H9 (cell line): ENCODE measurements around the gene ACYP2. TPM values are rescaled to one million over a fixed set of nuclear protein-coding genes. Genes with fewer than 3 reads are reported as not detected.

ENCODE experiments used
- DNase-seq: peaks from one replicate; pipeline ENCODE4 v3.0.0-alpha.2; 2017
- H2AFZ ChIP-seq: one replicate; pipeline ENCODE4 v1.6.1; 2013; ENCODE audit warnings: mild to moderate bottlenecking, low read length, control low read depth, moderate library complexity
- H2AK5ac ChIP-seq: 2 replicates; pipeline ENCODE4 v1.6.1; 2013; ENCODE audit warnings: low read length, control low read depth, mixed read lengths; ENCODE audit not compliant: insufficient read length
- H2BK120ac ChIP-seq: one replicate; pipeline ENCODE4 v1.6.1; 2013; ENCODE audit warnings: low read depth, mild to moderate bottlenecking, low read length, control low read depth, inconsistent platforms; ENCODE audit not compliant: poor library complexity, severe bottlenecking
- H2BK12ac ChIP-seq: 2 replicates; pipeline ENCODE4 v1.6.1; 2013; ENCODE audit warnings: low read length, control low read depth, mixed read lengths, low read depth; ENCODE audit not compliant: insufficient read length
- H2BK15ac ChIP-seq: 2 replicates; pipeline ENCODE4 v1.6.1; 2013; ENCODE audit warnings: low read depth, low read length, control low read depth
- H2BK20ac ChIP-seq: one replicate; pipeline ENCODE4 v1.6.1; 2013; ENCODE audit warnings: low read depth, mild to moderate bottlenecking, low read length, control low read depth, inconsistent platforms; ENCODE audit not compliant: poor library complexity, severe bottlenecking
- H2BK5ac ChIP-seq: 2 replicates; pipeline ENCODE4 v1.6.1; 2013; ENCODE audit warnings: low read length, control low read depth, mixed read lengths; ENCODE audit not compliant: insufficient read length
- H3K14ac ChIP-seq: 2 replicates; pipeline ENCODE4 v1.6.1; 2013; ENCODE audit warnings: low read length, control low read depth; ENCODE audit not compliant: insufficient read depth
- H3K18ac ChIP-seq: 2 replicates; pipeline ENCODE4 v1.6.1; 2013; ENCODE audit warnings: low read depth, mild to moderate bottlenecking, mixed read lengths, low read length, control low read depth; ENCODE audit not compliant: insufficient read length
- H3K23ac ChIP-seq: 2 replicates; pipeline ENCODE4 v1.6.1; 2013; ENCODE audit warnings: low read length, control low read depth, mixed read lengths, low read depth; ENCODE audit not compliant: insufficient read length
- H3K23me2 ChIP-seq: 2 replicates; pipeline ENCODE4 v1.6.1; 2013; ENCODE audit warnings: low read depth, mild to moderate bottlenecking, mixed read lengths, low read length, control low read depth; ENCODE audit not compliant: insufficient read length, poor library complexity, severe bottlenecking
- H3K27ac ChIP-seq: 2 replicates; pipeline ENCODE4 v1.5.1; 2013; ENCODE audit warnings: low read length, control low read depth, mixed read lengths, low read depth; ENCODE audit not compliant: insufficient read length
- H3K27me3 ChIP-seq: 2 replicates; pipeline ENCODE4 v1.6.1; 2013; ENCODE audit warnings: low read length, control low read depth, inconsistent platforms; ENCODE audit not compliant: insufficient read depth
- H3K4ac ChIP-seq: 2 replicates; pipeline ENCODE4 v1.6.1; 2013; ENCODE audit warnings: low read depth, mild to moderate bottlenecking, control low read depth, inconsistent platforms, low read length, moderate library complexity
- H3K4me1 ChIP-seq: 2 replicates; pipeline ENCODE4 v1.6.1; 2013; ENCODE audit warnings: low read length, control low read depth, inconsistent platforms; ENCODE audit not compliant: insufficient read depth
- H3K4me2 ChIP-seq: 2 replicates; pipeline ENCODE4 v1.6.1; 2013; ENCODE audit warnings: low read length, control low read depth, mixed read lengths; ENCODE audit not compliant: insufficient read length, insufficient read depth
- H3K56ac ChIP-seq: 2 replicates; pipeline ENCODE4 v1.6.1; 2013; ENCODE audit warnings: low read depth, mild to moderate bottlenecking, mixed read lengths, low read length, control low read depth; ENCODE audit not compliant: insufficient read length
- H3K79me1 ChIP-seq: 2 replicates; pipeline ENCODE4 v1.6.1; 2013; ENCODE audit warnings: low read depth, mild to moderate bottlenecking, moderate library complexity, low read length, control low read depth, inconsistent platforms; ENCODE audit not compliant: insufficient read depth, poor library complexity, severe bottlenecking
- H3K79me2 ChIP-seq: 2 replicates; pipeline ENCODE4 v1.6.1; 2013; ENCODE audit warnings: low read length, control low read depth, inconsistent platforms; ENCODE audit not compliant: insufficient read depth
- H3K9ac ChIP-seq: 2 replicates; pipeline ENCODE4 v1.6.1; 2013; ENCODE audit warnings: low read length, control low read depth, mixed read lengths; ENCODE audit not compliant: insufficient read length; ENCODE audit errors: extremely low read depth
- H3K9me3 ChIP-seq: one replicate; pipeline ENCODE4 v1.6.1; 2013; ENCODE audit warnings: low read depth, low read length, inconsistent platforms; ENCODE audit not compliant: control insufficient read depth
- H3T11ph ChIP-seq: one replicate; pipeline ENCODE4 v1.6.1; 2013; ENCODE audit warnings: mild to moderate bottlenecking, low read length, control low read depth, inconsistent platforms
- H4K20me1 ChIP-seq: one replicate; pipeline ENCODE4 v1.6.1; 2013; ENCODE audit not compliant: control insufficient read depth, insufficient read length, insufficient read depth
- H4K5ac ChIP-seq: 2 replicates; pipeline ENCODE4 v1.6.1; 2013; ENCODE audit warnings: low read depth, mild to moderate bottlenecking, mixed read lengths, low read length, control low read depth; ENCODE audit not compliant: insufficient read length
- H4K8ac ChIP-seq: replicated peaks from 2 replicates; pipeline ENCODE4 v1.6.1; 2013; ENCODE audit warnings: low read length, control low read depth, mixed read lengths, low read depth; ENCODE audit not compliant: insufficient read length
- H4K91ac ChIP-seq: 2 replicates; pipeline ENCODE4 v1.6.1; 2013; ENCODE audit warnings: low read depth, mild to moderate bottlenecking, moderate library complexity, mixed read lengths, low read length, control low read depth; ENCODE audit not compliant: insufficient read length
- H3K27ac Mint-ChIP-seq, 3 experiments: 2 replicates in 2 of 3; 3 replicates in 1 of 3; pipeline ENCODE4 v1.8.0; 2020 to 2021; ENCODE audit warnings: mixed read lengths in 3 of 3, mild to moderate bottlenecking in 1 of 3, moderate library complexity in 1 of 3
- H3K27me3 Mint-ChIP-seq: 2 replicates; pipeline ENCODE4 v1.8.0; 2021; ENCODE audit warnings: low read depth, mild to moderate bottlenecking, moderate library complexity, mixed read lengths
- H3K36me3 Mint-ChIP-seq, 3 experiments: 2 replicates in 2 of 3; 3 replicates in 1 of 3; pipeline ENCODE4 v1.8.0; 2020 to 2021; ENCODE audit warnings: low read depth in 3 of 3, mixed read lengths in 3 of 3; ENCODE audit not compliant: insufficient read depth in 1 of 3
- H3K4me1 Mint-ChIP-seq, 2 experiments: 2 replicates each; pipeline ENCODE4 v1.8.0; 2020; ENCODE audit warnings: mixed read lengths in 2 of 2
- H3K4me3 Mint-ChIP-seq, 2 experiments: 2 replicates in 1 of 2; 3 replicates in 1 of 2; pipeline ENCODE4 v1.8.0; 2020 to 2021; ENCODE audit warnings: mild to moderate bottlenecking in 2 of 2, mixed read lengths in 2 of 2, moderate library complexity in 1 of 2
- H3K9me3 Mint-ChIP-seq, 2 experiments: 2 replicates in 1 of 2; 3 replicates in 1 of 2; pipeline ENCODE4 v1.8.0; 2020; ENCODE audit warnings: mild to moderate bottlenecking in 2 of 2, mixed read lengths in 2 of 2, moderate library complexity in 1 of 2
- WGBS: extraction: QIAGEN DNeasy Blood & Tissue Kit; methylation state at CpG from one replicate; pipeline ENCODE4 v1.1.7; 2013; ENCODE audit warnings: missing lambda C conversion rate, low lambda C conversion rate, mixed read lengths; ENCODE audit not compliant: insufficient read length; ENCODE audit errors: extremely low coverage; 5-methylcytosine and 5-hydroxymethylcytosine counted together
- total RNA-seq: library from RNA; stranded (reverse); gene quantifications from 2 replicates; pipeline ENCODE4 v1.2.1, GENCODE V29; 2021
- TF ChIP-seq, protein P1 (sequence below): fragments of 200-600 bp; sonication (generic); conservative IDR thresholded peaks from 3 replicates; pipeline ENCODE4 v1.8.0; 2021; ENCODE audit warnings: antibody characterized with exemption, mild to moderate bottlenecking

Gene ACYP2
- total RNA-seq, 1 experiment from 2014 or later, result 3.2 TPM

GRCh38 chr2:54166121-54166773 lies 50.8 kb downstream of the ACYP2 start:
- H2BK120ac ChIP-seq, result no peak overlapping the region
- H3K79me2 ChIP-seq, result no peaks in the 10 kb centered on the region
- H4K5ac ChIP-seq, result no peak overlapping the region
- H3K9me3 Mint-ChIP-seq, result peaks cover 0 to 3% of the 10 kb centered on the region in 2 experiments; a peak in 1 of 5 replicates
- TF ChIP-seq, protein P1, sequence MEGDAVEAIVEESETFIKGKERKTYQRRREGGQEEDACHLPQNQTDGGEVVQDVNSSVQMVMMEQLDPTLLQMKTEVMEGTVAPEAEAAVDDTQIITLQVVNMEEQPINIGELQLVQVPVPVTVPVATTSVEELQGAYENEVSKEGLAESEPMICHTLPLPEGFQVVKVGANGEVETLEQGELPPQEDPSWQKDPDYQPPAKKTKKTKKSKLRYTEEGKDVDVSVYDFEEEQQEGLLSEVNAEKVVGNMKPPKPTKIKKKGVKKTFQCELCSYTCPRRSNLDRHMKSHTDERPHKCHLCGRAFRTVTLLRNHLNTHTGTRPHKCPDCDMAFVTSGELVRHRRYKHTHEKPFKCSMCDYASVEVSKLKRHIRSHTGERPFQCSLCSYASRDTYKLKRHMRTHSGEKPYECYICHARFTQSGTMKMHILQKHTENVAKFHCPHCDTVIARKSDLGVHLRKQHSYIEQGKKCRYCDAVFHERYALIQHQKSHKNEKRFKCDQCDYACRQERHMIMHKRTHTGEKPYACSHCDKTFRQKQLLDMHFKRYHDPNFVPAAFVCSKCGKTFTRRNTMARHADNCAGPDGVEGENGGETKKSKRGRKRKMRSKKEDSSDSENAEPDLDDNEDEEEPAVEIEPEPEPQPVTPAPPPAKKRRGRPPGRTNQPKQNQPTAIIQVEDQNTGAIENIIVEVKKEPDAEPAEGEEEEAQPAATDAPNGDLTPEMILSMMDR, result no peak
- no CpG with 5 or more reads among the region's 3 CpGs for WGBS
- no peak overlapping the region for H2BK12ac ChIP-seq
- H3K36me3 Mint-ChIP-seq, result no peaks in the 10 kb centered on the region
- H2BK15ac ChIP-seq, result no peak overlapping the region
- H2AFZ ChIP-seq, result no peak overlapping the region
- no peaks in the 10 kb centered on the region for H3K27me3 ChIP-seq
- DNase-seq, result no peak
- no peak overlapping the region for H4K91ac ChIP-seq
- no peaks in the 10 kb centered on the region for H4K20me1 ChIP-seq
- H3K14ac ChIP-seq, result no peak overlapping the region
- no peak overlapping the region for H3K4me2 ChIP-seq
- H2AK5ac ChIP-seq, result no peak overlapping the region
- H3K4me1 ChIP-seq, result no peaks in the 10 kb centered on the region
- H3K27me3 Mint-ChIP-seq, result peaks cover 2% of the 10 kb centered on the region; the same call in 1 of the 2 replicates
- no peak overlapping the region for H3K18ac ChIP-seq
- no peak overlapping the region for H3K27ac Mint-ChIP-seq
- H4K8ac ChIP-seq, result no peak overlapping the region
- H3K56ac ChIP-seq, result no peak overlapping the region
- no peak overlapping the region for H3K4ac ChIP-seq
- no peak overlapping the region for H3K9ac ChIP-seq
- H3K23ac ChIP-seq, result no peak overlapping the region
- H2BK5ac ChIP-seq, result no peak overlapping the region
- no peak overlapping the region for H2BK20ac ChIP-seq
- no peak overlapping the region for H3K27ac ChIP-seq
- H3K4me1 Mint-ChIP-seq, result no peaks in the 10 kb centered on the region
- no peaks in the 10 kb centered on the region for H3K23me2 ChIP-seq
- no peak overlapping the region for H3T11ph ChIP-seq
- no peak overlapping the region for H3K4me3 Mint-ChIP-seq
- H3K9me3 ChIP-seq, result no peaks in the 10 kb centered on the region
- no peaks in the 10 kb centered on the region for H3K79me1 ChIP-seq
